NCI-H2029 (cell line): ENCODE results near the gene MAGI2.

Experiments
- DNase-seq: peaks from one replicate; lab custom pipeline; 2025; lab: John Stamatoyannopoulos, UW

Gene MAGI2

GRCh38 chr7:77989981-77990566 lies 1463.4 kb downstream of the MAGI2 start:
- DNase-seq, result no peak

- DNase-seq, result no peak
Observed at GRCh38 chr7:77985974-77986339, 1467.5 kb downstream of the MAGI2 start.

- no peak for DNase-seq
Observed at GRCh38 chr7:77985232-77985973, 1468.1 kb downstream of the MAGI2 start.

GRCh38 chr7:77983973-77984372 lies 1469.5 kb downstream of the MAGI2 start:
- no peak for DNase-seq

GRCh38 chr7:77982926-77983550 lies 1470.4 kb downstream of the MAGI2 start:
- no peak for DNase-seq

GRCh38 chr7:77980087-77980713 lies 1473.3 kb downstream of the MAGI2 start:
- DNase-seq, result no peak

- DNase-seq, result no peak
Observed at GRCh38 chr7:77979219-77979618, 1474.2 kb downstream of the MAGI2 start.

GRCh38 chr7:77975672-77976480 lies 1477.6 kb downstream of the MAGI2 start:
- no peak for DNase-seq

- no peak for DNase-seq
Observed at GRCh38 chr7:77971726-77972125, 1481.7 kb downstream of the MAGI2 start.

- no peak for DNase-seq
Observed at GRCh38 chr7:77967429-77967828, 1486.0 kb downstream of the MAGI2 start.
